MM.1S (cell line): Measurements from ENCODE around the gene RFX7.

Experiments
- DNase-seq: peaks from one replicate; pipeline ENCODE4 v3.0.0-alpha.2; 2015
- H2AFZ ChIP-seq: fragments of 300-600 bp; sonication (generic); 2 replicates; pipeline ENCODE4 v1.6.0; 2016; ENCODE audit warnings: antibody characterized with exemption, low read length
- H3F3A ChIP-seq: fragments of 300-600 bp; sonication (generic); 2 replicates; pipeline ENCODE4 v1.6.1; 2016; ENCODE audit warnings: mild to moderate bottlenecking, antibody characterized with exemption, low read length, moderate library complexity, mixed read lengths; ENCODE audit not compliant: insufficient read depth
- H3K27ac ChIP-seq: fragments of 300-600 bp; sonication (generic); 2 replicates; pipeline ENCODE4 v1.5.1; 2016; ENCODE audit warnings: mild to moderate bottlenecking, low read length
- H3K27me3 ChIP-seq: fragments of 300-600 bp; sonication (generic); replicated peaks from 2 replicates; pipeline ENCODE4 v1.6.0; 2016; ENCODE audit warnings: low read length; ENCODE audit not compliant: insufficient read depth
- H3K36me3 ChIP-seq: fragments of 300-600 bp; sonication (generic); replicated peaks from 2 replicates; pipeline ENCODE4 v1.6.1; 2016; ENCODE audit warnings: mild to moderate bottlenecking, low read length, mixed read lengths; ENCODE audit not compliant: insufficient read depth
- H3K4me1 ChIP-seq: fragments of 300-600 bp; sonication (generic); 2 replicates; pipeline ENCODE4 v1.6.1; 2016; ENCODE audit warnings: low read length, mixed read lengths
- H3K4me2 ChIP-seq: fragments of 300-600 bp; sonication (generic); 2 replicates; pipeline ENCODE4 v1.6.0; 2016; ENCODE audit warnings: low read depth, low read length
- H3K4me3 ChIP-seq: fragments of 300-600 bp; sonication (generic); 2 replicates; pipeline ENCODE4 v1.5.1; 2016; ENCODE audit warnings: low read length, mixed read lengths
- H3K79me2 ChIP-seq: fragments of 300-600 bp; sonication (generic); 2 replicates; pipeline ENCODE4 v1.6.1; 2016; ENCODE audit warnings: mixed run types, low read length, mixed read lengths
- H3K9ac ChIP-seq: fragments of 300-600 bp; sonication (generic); 2 replicates; pipeline ENCODE4 v1.6.1; 2016; ENCODE audit warnings: low read length, mixed read lengths
- H3K9me2 ChIP-seq: fragments of 300-600 bp; sonication (generic); replicated peaks from 2 replicates; pipeline ENCODE4 v1.6.1; 2016; ENCODE audit warnings: mild to moderate bottlenecking, low read length, mixed read lengths; ENCODE audit not compliant: insufficient read depth
- H3K9me3 ChIP-seq: fragments of 300-600 bp; sonication (generic); replicated peaks from 2 replicates; pipeline ENCODE4 v1.6.1; 2016; ENCODE audit warnings: mild to moderate bottlenecking, low read length, mixed read lengths; ENCODE audit not compliant: insufficient read depth
- H4K20me1 ChIP-seq: fragments of 300-600 bp; sonication (generic); 2 replicates; pipeline ENCODE4 v1.6.1; 2016; ENCODE audit warnings: mild to moderate bottlenecking, low read length, moderate library complexity, mixed read lengths; ENCODE audit not compliant: insufficient read depth
- EZH2 ChIP-seq: fragments of 300-600 bp; sonication (generic); optimal IDR thresholded peaks from 2 replicates; pipeline ENCODE3; 2017; ENCODE audit warnings: low read depth, mild to moderate bottlenecking, antibody characterized with exemption, low read length, mixed read lengths
- EZH2phosphoT487 ChIP-seq: fragments of 300-600 bp; sonication (generic); IDR thresholded peaks from 2 replicates; pipeline ENCODE4 v1.6.1; 2018; ENCODE audit warnings: antibody characterized with exemption, low read length
- TF ChIP-seq, protein P1 (sequence below): fragments of 300-600 bp; sonication (generic); IDR thresholded peaks from 2 replicates; pipeline ENCODE4 v1.5.1; 2016; ENCODE audit warnings: antibody characterized with exemption, low read length, mixed read lengths

RFX7 gene

GRCh38 chr15:56077081-56077480 lies 166.6 kb downstream of the RFX7 start:
- Histone ChIP-seq H3K79me2 (no peaks in the 10 kb centered on the region), H3K4me1 (no peaks in the 10 kb centered on the region), H3K36me3 (no peaks in the 10 kb centered on the region), H3K27me3 (no peaks in the 10 kb centered on the region), H4K20me1 (no peaks in the 10 kb centered on the region), H2AFZ (no peak overlapping the region), H3K4me3 (no peak overlapping the region), H3K9ac (no peak overlapping the region), H3K9me2 (no peaks in the 10 kb centered on the region), H3K4me2 (no peak overlapping the region), H3K27ac (no peak overlapping the region), H3F3A (no peaks in the 10 kb centered on the region), H3K9me3 (no peaks in the 10 kb centered on the region)
- DNase-seq: no peak
- TF ChIP-seq EZH2 (no peak), EZH2phosphoT487 (no peak)

- H3K9me3 ChIP-seq: no peaks in the 10 kb centered on the region
- no peaks in the 10 kb centered on the region for H3K9me2 ChIP-seq
- DNase-seq: no peak
- H3K4me2 ChIP-seq: no peak overlapping the region
- H4K20me1 ChIP-seq: no peaks in the 10 kb centered on the region
- H3K27me3 ChIP-seq: no peaks in the 10 kb centered on the region
- no peak overlapping the region for H3K4me3 ChIP-seq
- no peaks in the 10 kb centered on the region for H3K36me3 ChIP-seq
- TF ChIP-seq, protein P1, sequence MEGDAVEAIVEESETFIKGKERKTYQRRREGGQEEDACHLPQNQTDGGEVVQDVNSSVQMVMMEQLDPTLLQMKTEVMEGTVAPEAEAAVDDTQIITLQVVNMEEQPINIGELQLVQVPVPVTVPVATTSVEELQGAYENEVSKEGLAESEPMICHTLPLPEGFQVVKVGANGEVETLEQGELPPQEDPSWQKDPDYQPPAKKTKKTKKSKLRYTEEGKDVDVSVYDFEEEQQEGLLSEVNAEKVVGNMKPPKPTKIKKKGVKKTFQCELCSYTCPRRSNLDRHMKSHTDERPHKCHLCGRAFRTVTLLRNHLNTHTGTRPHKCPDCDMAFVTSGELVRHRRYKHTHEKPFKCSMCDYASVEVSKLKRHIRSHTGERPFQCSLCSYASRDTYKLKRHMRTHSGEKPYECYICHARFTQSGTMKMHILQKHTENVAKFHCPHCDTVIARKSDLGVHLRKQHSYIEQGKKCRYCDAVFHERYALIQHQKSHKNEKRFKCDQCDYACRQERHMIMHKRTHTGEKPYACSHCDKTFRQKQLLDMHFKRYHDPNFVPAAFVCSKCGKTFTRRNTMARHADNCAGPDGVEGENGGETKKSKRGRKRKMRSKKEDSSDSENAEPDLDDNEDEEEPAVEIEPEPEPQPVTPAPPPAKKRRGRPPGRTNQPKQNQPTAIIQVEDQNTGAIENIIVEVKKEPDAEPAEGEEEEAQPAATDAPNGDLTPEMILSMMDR: no peak
- no peak for TF ChIP-seq EZH2phosphoT487
- TF ChIP-seq EZH2: no peak
- H2AFZ ChIP-seq: no peak overlapping the region
- H3K9ac ChIP-seq: no peak overlapping the region
- H3F3A ChIP-seq: no peaks in the 10 kb centered on the region
- H3K4me1 ChIP-seq: no peaks in the 10 kb centered on the region
- no peak overlapping the region for H3K27ac ChIP-seq
- no peaks in the 10 kb centered on the region for H3K79me2 ChIP-seq
Observed at GRCh38 chr15:56076640-56077039, 167.0 kb downstream of the RFX7 start.

GRCh38 chr15:56074481-56075265 lies 169.0 kb downstream of the RFX7 start:
- Histone ChIP-seq H4K20me1 (no peaks in the 10 kb centered on the region), H3K9ac (no peak overlapping the region), H3K27me3 (no peaks in the 10 kb centered on the region), H3K4me1 (no peaks in the 10 kb centered on the region), H3K9me2 (no peaks in the 10 kb centered on the region), H3K79me2 (no peaks in the 10 kb centered on the region), H3K9me3 (no peaks in the 10 kb centered on the region), H3K4me3 (no peak overlapping the region), H3K4me2 (no peak overlapping the region), H3F3A (no peaks in the 10 kb centered on the region), H3K36me3 (no peaks in the 10 kb centered on the region), H2AFZ (no peak overlapping the region), H3K27ac (no peak overlapping the region)
- TF ChIP-seq, protein P1: no peak
- TF ChIP-seq EZH2 (no peak), EZH2phosphoT487 (no peak)
- DNase-seq: no peak

- H3K79me2 ChIP-seq: no peaks in the 10 kb centered on the region
- no peaks in the 10 kb centered on the region for H3K9me2 ChIP-seq
- no peaks in the 10 kb centered on the region for H3K36me3 ChIP-seq
- no peaks in the 10 kb centered on the region for H3K4me1 ChIP-seq
- DNase-seq: no peak
- H3K9me3 ChIP-seq: no peaks in the 10 kb centered on the region
- no peaks in the 10 kb centered on the region for H3K27me3 ChIP-seq
- TF ChIP-seq EZH2 (no peak), EZH2phosphoT487 (no peak)
- TF ChIP-seq, protein P1: no peak
- H3K4me2 ChIP-seq: no peak overlapping the region
- no peaks in the 10 kb centered on the region for H3F3A ChIP-seq
- no peak overlapping the region for H3K4me3 ChIP-seq
- H2AFZ ChIP-seq: no peak overlapping the region
- no peak overlapping the region for H3K27ac ChIP-seq
- H3K9ac ChIP-seq: no peak overlapping the region
- no peaks in the 10 kb centered on the region for H4K20me1 ChIP-seq
Observed at GRCh38 chr15:56064152-56064551, 179.5 kb downstream of the RFX7 start.
